ENCODE measurements around the gene COX5A. TPM values are rescaled to one million over a fixed set of nuclear protein-coding genes. Genes with fewer than 3 reads are reported as not detected.
A peak's percentile ranks its signal among the peaks of the same experiment; 100 is the strongest.

The COX5A gene
- total and polyA plus RNA-seq, 11 donors = 754 to 2,918 (median 1,211) TPM

DNA sequence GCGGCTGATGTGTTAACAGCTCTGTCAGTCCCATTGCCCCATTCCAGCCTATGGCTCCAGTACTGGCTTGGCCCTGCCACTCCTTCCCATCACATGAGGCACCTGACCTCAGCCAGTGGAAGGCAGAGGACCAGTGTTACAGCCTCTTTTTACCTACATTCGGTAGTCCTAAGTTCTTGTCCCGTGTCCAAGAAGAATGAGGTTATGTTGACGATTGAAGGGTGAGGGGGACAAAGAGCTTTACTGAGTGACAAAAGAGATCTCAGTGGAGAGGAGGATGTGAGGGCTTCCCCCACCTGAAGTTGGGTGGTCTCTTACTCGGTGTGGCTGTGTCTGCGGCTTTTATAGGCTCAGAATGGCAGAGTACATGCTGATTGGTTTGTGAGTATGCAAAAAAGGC, 55.3 kb downstream of the COX5A start:
- 90 to 97% (median 96%) methylated on average over 6 of the region's 6 CpGs for WGBS, 4 donors
- DNase-seq (no peak), ATAC-seq (no peak)
- TF ChIP-seq, protein P1, sequence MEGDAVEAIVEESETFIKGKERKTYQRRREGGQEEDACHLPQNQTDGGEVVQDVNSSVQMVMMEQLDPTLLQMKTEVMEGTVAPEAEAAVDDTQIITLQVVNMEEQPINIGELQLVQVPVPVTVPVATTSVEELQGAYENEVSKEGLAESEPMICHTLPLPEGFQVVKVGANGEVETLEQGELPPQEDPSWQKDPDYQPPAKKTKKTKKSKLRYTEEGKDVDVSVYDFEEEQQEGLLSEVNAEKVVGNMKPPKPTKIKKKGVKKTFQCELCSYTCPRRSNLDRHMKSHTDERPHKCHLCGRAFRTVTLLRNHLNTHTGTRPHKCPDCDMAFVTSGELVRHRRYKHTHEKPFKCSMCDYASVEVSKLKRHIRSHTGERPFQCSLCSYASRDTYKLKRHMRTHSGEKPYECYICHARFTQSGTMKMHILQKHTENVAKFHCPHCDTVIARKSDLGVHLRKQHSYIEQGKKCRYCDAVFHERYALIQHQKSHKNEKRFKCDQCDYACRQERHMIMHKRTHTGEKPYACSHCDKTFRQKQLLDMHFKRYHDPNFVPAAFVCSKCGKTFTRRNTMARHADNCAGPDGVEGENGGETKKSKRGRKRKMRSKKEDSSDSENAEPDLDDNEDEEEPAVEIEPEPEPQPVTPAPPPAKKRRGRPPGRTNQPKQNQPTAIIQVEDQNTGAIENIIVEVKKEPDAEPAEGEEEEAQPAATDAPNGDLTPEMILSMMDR (IDR thresholded peaks at IDR 0.05) = no peak
- TF ChIP-seq POLR2A (IDR thresholded peaks at IDR 0.05) = no peak
- Histone ChIP-seq H3K4me1 (peaks cover 0 to 29% (median 0%) of the 10 kb centered on the region in 12 donors), H3K27ac (no peak overlapping the region), H3K4me3 (no peak overlapping the region), H3K27me3 (no peaks in the 10 kb centered on the region), H3K9me3 (peaks cover 0 to 4% (median 0%) of the 10 kb centered on the region in 12 donors), H3K36me3 (no peaks in the 10 kb centered on the region)
- intact Hi-C loops (cut with DNase I) = no loop called here

DNA sequence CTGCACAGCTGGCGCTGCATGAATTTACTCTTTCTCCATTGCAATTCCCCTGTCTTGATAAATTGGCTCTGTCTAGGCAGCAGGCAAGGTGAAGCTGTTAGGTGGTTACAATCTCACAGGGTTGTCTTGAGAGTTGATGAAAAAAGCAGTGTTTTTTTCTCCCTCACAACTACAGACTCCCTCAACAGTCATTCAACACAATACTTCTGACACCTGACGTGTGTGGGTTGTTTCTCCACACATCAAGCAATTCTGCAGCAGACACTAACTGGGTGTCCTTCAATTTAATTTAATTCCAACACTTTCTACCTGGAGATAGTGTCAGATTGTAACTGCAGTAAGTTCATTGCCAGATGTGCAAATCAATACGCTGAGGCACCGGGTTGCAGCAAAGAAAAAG, 59.6 kb downstream of the COX5A start:
- ATAC-seq = no peak
- no peaks in the 10 kb centered on the region for H3K27me3 ChIP-seq
- H3K9me3 ChIP-seq = peaks cover 0 to 4% (median 0%) of the 10 kb centered on the region in 12 donors
- TF ChIP-seq POLR2A (IDR thresholded peaks at IDR 0.05) = no peak
- TF ChIP-seq, protein P1 (IDR thresholded peaks at IDR 0.05) = no peak
- no peak overlapping the region for H3K27ac ChIP-seq
- H3K4me1 ChIP-seq = peaks cover 0 to 9% (median 0%) of the 10 kb centered on the region in 12 donors
- 73 to 86% (median 82%) methylated on average over 4 of the region's 4 CpGs for WGBS, 4 donors
- no peak overlapping the region for H3K4me3 ChIP-seq
- no peak for DNase-seq
- H3K36me3 ChIP-seq = no peaks in the 10 kb centered on the region
- intact Hi-C loops (cut with DNase I) = no loop called here

DNA sequence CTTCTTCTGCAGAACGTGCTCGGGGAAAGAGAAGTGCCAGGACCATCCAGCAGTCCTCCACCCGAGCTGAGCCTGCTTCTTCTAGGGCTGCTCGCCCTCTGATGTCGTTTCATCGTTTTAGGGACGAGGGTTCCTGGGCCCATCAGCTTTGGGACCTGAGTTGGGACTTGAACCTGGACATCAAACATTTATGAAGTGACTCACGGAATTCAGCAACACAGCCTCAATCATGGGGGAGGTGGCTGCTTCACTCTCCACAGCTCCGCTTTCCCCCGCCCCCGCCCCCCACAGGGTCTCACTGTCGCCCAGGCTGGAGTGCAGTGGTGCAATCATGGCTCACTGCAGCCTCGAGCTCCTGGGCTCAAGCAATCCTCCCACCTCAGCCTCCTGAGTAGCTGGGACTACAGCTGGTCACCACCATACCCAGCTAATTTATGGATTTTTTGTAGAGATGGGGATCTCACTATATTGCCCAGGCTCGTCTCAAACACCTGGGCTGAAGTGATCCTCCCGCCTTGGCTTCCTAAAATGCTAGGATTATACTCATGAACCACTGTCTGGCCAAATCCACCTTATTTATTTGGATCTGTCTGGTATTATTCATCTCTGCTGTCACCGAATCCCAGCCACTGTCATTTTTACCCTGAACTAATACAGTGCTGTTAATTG, 64.0 kb downstream of the COX5A start:
- H3K27me3 ChIP-seq = no peaks in the 10 kb centered on the region
- H3K4me3 ChIP-seq = peak overlapping the region; percentile 55 to 95 (median 84)
- H3K36me3 ChIP-seq = no peaks in the 10 kb centered on the region
- peaks cover 11 to 46% (median 37%) of the 10 kb centered on the region in 12 donors for H3K4me1 ChIP-seq
- DNase-seq (peak in 1 of 5 donors; percentile 24), ATAC-seq (peak in 1 of 4 donors; percentile 16)
- H3K9me3 ChIP-seq = no peaks in the 10 kb centered on the region
- intact Hi-C loops (cut with DNase I) = loop anchor here in 1 of 10 donors (5.0 kb wide), 1 partner anchor 33 kb away; the partner anchor contains the start of gene FAM219B
- peak overlapping the region in 11 of 12 donors; percentile 88 to 100 (median 94) for H3K27ac ChIP-seq
- 33 to 42% (median 36%) methylated on average over 13 to 16 of the region's 16 CpGs for WGBS, 4 donors
- no peak for TF ChIP-seq POLR2A (IDR thresholded peaks at IDR 0.05)
- TF ChIP-seq, protein P1 (IDR thresholded peaks at IDR 0.05) = no peak

GRCh38 chr15:74873036-74873755, 64.7 kb downstream of the COX5A start, which contains the start of gene SCAMP2:
Gene SCAMP2 (minus strand): TSS chr15:74873365. CDS start chr15:74873255, 110 bp downstream.
- H3K4me3 ChIP-seq = peak within 1 kb of the TSS; percentile 55 to 95 (median 84)
- H3K27ac ChIP-seq = peak within 1 kb of the TSS; percentile 82 to 100 (median 94)
- ATAC-seq (peak; percentile 95 to 97 (median 96)), DNase-seq (peak; percentile 95 to 98 (median 95))
- H3K4me1 ChIP-seq = peaks cover 11 to 53% (median 43%) of the 10 kb centered on the region in 12 donors
- 0 to 2% (median 1%) methylated on average over 15 to 50 of the region's 52 CpGs for WGBS, 4 donors
- peaks cover 0 to 5% (median 0%) of the 10 kb centered on the region in 9 donors for H3K36me3 ChIP-seq
- H3K9me3 ChIP-seq = no peaks in the 10 kb centered on the region
- intact Hi-C loops (cut with DNase I) = loop anchor here in 1 of 10 donors (5.0 kb wide), 1 partner anchor 34 kb away; the partner anchor contains the start of gene FAM219B
- TF ChIP-seq, protein P1 (IDR thresholded peaks at IDR 0.05) = no peak
- peak in 1 of 2 donors; percentile 85 for TF ChIP-seq POLR2A (IDR thresholded peaks at IDR 0.05)
- H3K27me3 ChIP-seq = no peaks in the 10 kb centered on the region
